Ecto neural progenitor cell (in vitro differentiated cells): Measurements from ENCODE around the gene GPA33.
"Not testable (repeated sequence)": the region's sequence is repeated elsewhere in the genome, so short reads cannot be mapped to it uniquely, and the experiment has no call there.

Experiments
- DNase-seq: peaks from one replicate; pipeline ENCODE4 v3.0.0-alpha.2; 2018; ENCODE audit warnings: low spot score

Gene GPA33

DNA sequence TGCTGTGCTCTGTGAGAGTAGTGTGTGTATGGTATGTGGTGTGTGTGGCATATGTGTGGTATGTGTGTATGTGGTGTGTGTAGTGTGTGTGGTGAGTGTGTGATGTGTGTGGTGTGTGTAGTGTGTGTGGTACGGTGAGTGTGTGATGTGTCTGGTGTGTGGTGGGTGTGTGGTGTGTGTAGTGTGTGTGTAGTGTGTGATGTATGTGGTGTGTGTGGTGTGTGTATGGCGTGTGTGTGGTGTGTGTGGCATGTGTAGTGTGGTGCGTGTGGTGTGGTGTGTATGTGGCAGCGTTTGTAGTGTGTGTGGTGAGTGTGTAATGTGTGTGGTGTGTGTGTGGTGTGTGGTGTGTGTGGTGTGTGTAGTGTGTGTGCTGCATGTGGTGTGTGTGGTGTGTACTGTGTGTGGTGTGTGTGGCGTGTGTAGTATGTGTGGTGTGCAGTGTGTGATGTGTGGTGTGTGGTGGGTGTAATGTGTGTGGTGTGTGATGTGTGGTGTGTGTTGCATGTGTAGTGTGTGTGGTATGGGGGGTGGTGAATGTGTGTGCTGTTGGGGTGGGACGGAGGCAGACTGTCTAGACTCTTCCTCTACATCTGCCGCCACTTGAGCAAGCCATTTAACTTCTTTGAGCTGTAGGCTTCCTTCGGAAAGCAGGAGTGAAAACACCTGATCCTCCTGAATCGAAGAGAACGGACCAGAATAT, 33.5 kb downstream of the GPA33 start:
- DNase-seq, result no peak

GRCh38 chr1:167054946-167055630, 35.1 kb downstream of the GPA33 start:
- no peak for DNase-seq

DNA sequence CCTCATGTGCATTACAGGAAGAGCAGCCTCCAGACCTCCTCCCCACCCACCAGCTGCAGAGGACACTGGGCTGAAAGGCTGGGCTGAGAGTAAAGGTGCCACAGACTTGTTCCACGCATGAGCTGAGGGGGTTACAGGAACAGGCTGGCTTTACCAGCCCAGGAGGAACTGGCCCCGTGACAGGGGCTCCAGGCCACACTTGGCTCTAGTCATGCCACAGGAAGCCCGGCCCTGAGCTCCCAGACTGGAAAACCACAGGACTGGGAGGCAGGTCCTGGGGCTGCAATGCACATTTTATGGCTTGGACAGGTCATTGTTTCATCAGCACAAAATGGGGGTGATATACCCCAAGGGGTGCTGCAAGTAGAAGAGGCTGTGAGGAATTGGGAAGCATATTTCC, 35.6 kb downstream of the GPA33 start:
- DNase-seq, result no peak

- DNase-seq, result no peak
Observed at GRCh38 chr1:167052389-167052788, 37.8 kb downstream of the GPA33 start.

- DNase-seq, result no peak
Observed at GRCh38 chr1:167051907-167052306, 38.3 kb downstream of the GPA33 start.

- no peak for DNase-seq
Observed at GRCh38 chr1:167043752-167044488, 46.3 kb downstream of the GPA33 start.

- DNase-seq, result no peak
Observed at GRCh38 chr1:167033646-167034045, 56.5 kb downstream of the GPA33 start.

GRCh38 chr1:167029553-167029952, 60.6 kb downstream of the GPA33 start:
- not testable (repeated sequence) for DNase-seq

DNA sequence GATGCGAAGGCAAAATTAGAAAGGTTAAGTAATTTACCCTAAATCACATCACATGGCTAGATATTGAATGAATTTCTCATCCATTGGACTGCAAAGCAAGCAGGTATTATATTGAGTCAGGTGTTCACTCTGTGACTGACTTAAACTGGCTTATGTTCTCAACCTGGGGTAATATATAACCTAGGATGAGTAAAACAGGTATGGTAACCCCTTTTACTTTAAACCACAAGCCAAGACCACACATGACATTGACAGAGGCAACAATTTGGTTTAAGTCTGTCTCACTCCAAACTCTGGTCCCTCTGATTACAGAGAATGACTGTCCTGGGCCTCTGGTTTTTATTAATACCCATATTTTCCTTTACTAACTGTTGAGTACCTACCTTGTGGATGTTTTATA, 67.8 kb downstream of the GPA33 start:
- DNase-seq, result no peak

DNA sequence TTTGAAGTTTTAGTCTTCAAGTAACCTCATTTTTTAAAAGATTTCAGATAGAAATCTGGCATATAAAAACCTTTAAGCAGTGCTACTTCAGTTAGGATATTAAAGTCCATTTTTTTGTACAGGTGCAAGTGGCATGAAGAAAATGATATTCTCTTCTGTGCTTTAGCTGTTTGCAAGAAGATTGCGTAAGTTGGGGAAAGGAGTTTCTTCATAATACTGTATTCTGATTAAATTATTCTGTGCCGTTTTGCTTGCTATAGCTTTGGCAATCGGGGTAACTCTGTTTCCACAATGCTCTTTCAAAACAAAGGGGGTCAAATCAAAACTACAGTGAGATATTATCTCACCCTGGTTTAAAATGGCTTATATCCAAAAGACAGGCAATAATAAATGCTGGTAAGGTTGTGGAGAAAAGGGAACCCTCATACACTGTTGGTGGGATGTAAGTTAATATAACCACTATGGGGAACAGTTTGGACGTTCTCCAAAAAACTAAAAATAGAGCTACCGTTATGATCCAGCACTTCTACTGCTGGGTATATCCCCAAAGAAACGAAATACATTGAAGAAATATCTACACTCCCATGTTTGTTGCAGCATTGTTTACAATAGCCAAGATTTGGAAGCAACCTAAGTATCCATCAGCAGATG, 74.0 kb downstream of the GPA33 start:
- DNase-seq, result no peak

DNA sequence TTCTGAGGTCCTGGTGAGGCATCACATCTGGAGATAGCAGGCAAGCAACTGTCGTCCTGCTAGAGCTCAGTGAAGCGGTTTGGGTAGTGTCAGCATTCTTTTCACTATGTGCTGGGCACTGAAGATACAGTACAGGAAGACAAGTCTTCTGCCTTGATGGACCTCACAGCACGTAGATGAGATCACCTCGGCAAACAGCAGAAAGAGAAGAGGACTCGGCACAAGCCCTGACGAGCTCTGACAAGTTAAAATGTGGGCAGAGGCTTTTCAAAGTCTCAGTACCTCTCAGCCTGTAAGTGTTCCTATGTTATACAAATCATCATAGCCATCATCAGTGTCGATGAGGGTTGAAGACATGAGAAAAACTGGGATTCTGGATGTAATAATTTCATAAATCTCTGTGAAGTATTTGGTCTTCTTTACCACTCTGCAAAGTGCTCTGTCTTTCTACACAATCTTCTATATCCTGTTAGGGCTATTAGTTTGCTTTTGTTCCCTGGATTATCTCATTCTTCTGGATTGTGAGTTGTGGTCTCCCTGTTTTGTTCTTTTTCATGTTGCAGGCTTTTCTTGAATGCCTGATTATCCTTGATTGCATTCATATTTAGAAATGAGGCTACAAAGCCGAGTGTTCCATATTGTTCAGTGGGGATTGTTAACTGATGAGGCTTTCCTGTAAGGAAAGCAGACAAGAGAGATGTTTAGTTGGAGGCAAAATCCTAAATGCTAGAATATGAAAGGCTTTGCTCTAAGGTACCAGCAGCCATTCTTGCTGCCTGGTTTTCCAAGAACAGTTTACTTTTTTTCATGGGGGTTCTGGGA, 76.9 kb downstream of the GPA33 start:
- DNase-seq, result no peak

- DNase-seq, result no peak
Observed at GRCh38 chr1:167012570-167012969, 77.6 kb downstream of the GPA33 start.

DNA sequence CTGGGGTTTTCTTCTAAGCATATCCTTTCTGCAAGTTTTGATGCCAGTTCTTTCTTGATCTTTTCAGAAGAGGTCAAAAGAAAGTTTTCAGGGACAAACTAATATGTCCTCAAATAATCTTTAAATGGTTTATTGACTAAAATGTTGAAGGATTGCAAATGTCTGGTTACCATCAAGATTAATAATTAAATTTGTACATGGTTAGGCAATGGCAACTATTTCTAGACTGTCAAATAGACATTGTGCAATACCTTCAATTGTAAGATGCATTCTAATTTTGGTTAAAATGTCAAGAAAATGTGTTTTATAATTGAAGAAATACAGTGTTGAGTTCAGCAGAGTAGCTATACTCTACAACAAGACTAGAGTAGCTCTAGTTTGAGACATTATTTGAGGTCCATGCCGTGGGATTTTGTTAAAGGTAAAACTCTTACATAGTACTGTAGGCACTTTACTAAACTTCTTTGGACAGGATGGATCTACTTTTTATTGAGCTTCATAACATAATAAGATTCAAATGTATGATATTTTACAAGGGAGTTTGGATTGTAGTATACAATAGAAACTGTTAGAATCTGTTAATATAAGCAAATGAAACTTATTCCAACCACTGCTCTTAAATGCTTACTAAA, 78.5 kb downstream of the GPA33 start:
- DNase-seq, result no peak

DNA sequence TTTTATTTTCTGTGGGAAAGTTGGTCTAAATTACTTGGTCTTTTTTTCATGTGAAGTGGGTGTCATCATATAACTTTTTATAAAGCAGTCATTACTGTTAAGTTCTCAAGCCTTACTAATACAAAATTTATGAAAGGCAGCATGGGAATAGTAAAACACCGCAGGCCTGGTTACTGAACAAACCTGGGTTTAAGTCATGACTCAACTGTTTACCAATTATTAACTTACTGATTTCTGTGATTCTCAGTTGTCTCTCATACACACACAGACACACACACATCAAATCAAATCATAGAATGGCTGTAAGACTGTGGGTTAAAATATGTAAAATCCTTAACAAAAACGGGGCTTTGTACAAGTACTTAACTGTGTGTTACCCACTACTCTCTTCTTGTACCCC, 86.5 kb downstream of the GPA33 start:
- no peak for DNase-seq
